Adipocyte (in vitro differentiated cells): Measurements from ENCODE around the gene POLR3B.

Source experiments
- DNase-seq: peaks from one replicate; pipeline ENCODE4 v3.0.0-alpha.2; 2015; ENCODE audit warnings: low read depth
- H3K27me3 ChIP-seq: replicated peaks from 2 replicates; pipeline ENCODE4 v1.7.0; 2013; ENCODE audit warnings: mild to moderate bottlenecking, low read length, moderate library complexity; ENCODE audit not compliant: control insufficient read depth, insufficient read depth
- H3K36me3 ChIP-seq: 2 replicates; pipeline ENCODE4 v1.7.0; 2013; ENCODE audit warnings: low read length, mild to moderate bottlenecking, moderate library complexity; ENCODE audit not compliant: control insufficient read depth, insufficient read depth, severe bottlenecking
- H3K4me1 ChIP-seq: 2 replicates; pipeline ENCODE4 v1.7.0; 2013; ENCODE audit warnings: mild to moderate bottlenecking, low read length, moderate library complexity; ENCODE audit not compliant: control insufficient read depth, insufficient read depth
- H3K4me3 ChIP-seq: 2 replicates; pipeline ENCODE4 v1.7.0; 2013; ENCODE audit warnings: mild to moderate bottlenecking, low read length, moderate library complexity
- H3K9ac ChIP-seq: 2 replicates; pipeline ENCODE4 v1.7.0; 2013; ENCODE audit warnings: mild to moderate bottlenecking, low read length, moderate library complexity
- H3K9me3 ChIP-seq: 2 replicates; pipeline ENCODE4 v1.7.0; 2013; ENCODE audit warnings: mild to moderate bottlenecking, low read length, moderate library complexity; ENCODE audit not compliant: control insufficient read depth

Gene POLR3B

DNA sequence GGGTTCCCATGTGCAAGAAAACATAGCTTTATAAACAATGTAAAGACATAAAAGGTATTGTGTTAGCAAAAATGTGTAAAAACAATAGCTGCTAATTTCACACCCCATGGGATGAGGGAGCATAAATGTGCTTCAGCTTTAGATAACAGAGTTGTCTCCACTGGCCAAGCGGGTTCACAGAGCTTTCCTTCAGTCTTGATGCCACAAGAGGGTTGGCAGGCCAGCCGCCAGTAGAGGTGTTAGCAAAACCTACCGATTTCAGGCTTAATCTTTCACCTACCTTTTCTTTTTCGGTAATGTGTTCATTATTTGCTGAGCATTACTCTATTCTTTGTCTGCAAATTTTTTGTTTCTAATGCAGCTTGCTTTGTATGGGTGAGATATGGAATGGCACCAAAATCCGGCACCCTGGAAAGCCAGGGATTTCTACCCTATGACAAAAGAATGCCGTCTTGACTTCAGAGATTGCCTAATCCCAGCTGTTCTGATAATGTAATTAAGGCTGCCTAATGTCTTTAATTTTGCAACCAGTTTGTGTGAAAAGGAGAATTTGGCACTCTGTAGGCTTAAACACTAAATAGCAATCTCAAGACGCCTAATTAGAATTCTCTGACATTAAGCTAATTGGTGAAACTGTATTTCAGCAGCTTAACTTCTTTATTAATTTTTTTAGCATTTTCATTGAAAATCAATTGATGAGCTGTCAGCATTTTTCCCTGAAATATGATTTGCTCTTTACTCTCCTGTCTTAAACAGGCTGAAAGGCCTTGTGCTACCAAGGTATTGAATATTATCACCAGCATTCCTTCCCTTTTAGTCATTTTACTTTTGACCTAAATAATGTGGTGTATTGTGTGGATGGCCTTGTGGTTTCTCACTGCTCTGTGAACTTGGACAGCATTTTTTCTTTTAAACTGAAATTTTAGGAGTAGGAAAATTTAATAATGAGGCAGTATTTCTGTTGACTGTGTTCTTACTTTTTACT, 60.7 kb downstream of the POLR3B start:
- peak overlapping the region; percentile 7 for H3K4me3 ChIP-seq
- peaks cover 9% of the 10 kb centered on the region for H3K36me3 ChIP-seq
- peaks cover 23% of the 10 kb centered on the region for H3K4me1 ChIP-seq
- DNase-seq, result peak; percentile 68
- peak overlapping the region; percentile 40 for H3K9ac ChIP-seq
- H3K27me3 ChIP-seq, result no peaks in the 10 kb centered on the region
- no peaks in the 10 kb centered on the region for H3K9me3 ChIP-seq

DNA sequence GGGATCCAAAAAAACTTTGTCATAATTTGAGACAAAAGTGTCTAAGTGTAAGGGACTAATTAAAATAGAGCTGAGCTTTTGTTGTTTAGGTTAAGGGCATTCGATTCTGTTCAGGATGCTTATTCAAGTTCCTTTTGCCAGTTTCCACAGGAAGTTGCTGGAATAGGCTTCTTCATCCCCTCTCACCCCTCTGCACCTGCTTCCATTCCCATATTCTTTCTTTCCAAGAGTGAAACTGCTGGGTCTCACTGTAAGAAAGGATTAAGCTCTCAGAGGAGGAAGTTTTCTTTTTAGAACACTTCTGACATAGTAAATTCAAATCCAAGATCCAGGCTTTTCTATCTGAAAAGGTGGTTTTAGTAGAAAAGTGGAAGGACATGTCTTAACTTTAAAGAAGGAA, 61.4 kb downstream of the POLR3B start:
- Histone ChIP-seq H3K4me1 (peaks cover 23% of the 10 kb centered on the region), H3K27me3 (no peaks in the 10 kb centered on the region), H3K9ac (peak overlapping the region; percentile 40), H3K4me3 (peak overlapping the region; percentile 7), H3K36me3 (peaks cover 9% of the 10 kb centered on the region), H3K9me3 (no peaks in the 10 kb centered on the region)
- DNase-seq, result no peak

DNA sequence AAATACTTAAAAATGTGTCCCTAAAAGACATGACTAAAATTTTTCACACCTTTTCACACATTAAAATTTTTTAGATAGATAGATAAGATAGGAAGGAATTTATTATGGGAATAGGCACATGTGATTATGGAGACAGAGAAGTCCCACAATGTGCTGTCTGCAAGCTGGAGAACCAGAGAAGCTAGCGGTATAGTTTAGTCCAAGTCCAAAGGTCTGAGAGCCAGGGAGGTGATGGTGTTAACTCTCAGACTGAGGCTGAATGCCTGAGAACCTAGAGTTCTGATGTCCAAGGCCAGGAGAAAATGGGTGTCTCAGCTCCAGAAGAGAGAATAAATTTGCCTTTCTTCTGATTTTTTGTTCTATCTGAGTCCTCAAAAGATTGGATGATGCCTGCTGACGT, 65.7 kb downstream of the POLR3B start:
- no peaks in the 10 kb centered on the region for H3K36me3 ChIP-seq
- H3K4me1 ChIP-seq, result peaks cover 30% of the 10 kb centered on the region
- H3K9me3 ChIP-seq, result no peaks in the 10 kb centered on the region
- no peak for DNase-seq
- no peaks in the 10 kb centered on the region for H3K27me3 ChIP-seq
- H3K9ac ChIP-seq, result no peak overlapping the region
- H3K4me3 ChIP-seq, result no peak overlapping the region

DNA sequence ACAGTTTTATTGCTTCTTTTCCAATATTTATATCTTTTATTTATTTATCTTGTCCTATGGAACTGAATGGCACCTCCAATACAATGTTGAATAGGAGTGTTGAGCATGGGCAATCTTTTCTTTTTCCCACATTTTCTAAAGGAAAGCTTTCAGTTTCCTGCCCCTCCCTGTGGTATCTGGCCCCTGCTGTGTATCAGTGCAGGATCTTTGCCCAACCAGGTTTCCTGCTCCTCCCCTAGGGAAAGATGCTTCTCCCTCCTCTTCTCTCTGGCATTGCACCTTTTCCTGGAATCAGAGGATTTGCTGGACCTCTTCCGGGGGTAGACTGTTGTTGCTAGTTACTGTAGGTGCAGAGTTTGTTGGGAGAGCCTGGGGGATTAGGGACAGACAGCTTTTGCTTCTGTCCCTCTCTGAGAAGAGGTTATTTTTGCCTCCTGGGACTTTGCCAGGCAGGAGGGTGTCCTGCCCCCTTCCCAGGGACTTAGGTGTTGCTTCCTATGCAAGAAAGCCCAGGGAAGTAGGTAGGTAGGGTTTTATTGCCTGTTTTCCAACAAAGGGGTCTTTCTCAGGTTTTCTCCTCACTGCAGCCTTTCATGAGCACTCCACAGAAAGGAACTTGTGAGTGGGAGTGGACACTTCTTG, 67.6 kb downstream of the POLR3B start:
- H3K27me3 ChIP-seq, result no peaks in the 10 kb centered on the region
- peaks cover 2% of the 10 kb centered on the region for H3K36me3 ChIP-seq
- no peak overlapping the region for H3K9ac ChIP-seq
- no peak for DNase-seq
- peaks cover 33% of the 10 kb centered on the region for H3K4me1 ChIP-seq
- H3K4me3 ChIP-seq, result no peak overlapping the region
- H3K9me3 ChIP-seq, result no peaks in the 10 kb centered on the region

DNA sequence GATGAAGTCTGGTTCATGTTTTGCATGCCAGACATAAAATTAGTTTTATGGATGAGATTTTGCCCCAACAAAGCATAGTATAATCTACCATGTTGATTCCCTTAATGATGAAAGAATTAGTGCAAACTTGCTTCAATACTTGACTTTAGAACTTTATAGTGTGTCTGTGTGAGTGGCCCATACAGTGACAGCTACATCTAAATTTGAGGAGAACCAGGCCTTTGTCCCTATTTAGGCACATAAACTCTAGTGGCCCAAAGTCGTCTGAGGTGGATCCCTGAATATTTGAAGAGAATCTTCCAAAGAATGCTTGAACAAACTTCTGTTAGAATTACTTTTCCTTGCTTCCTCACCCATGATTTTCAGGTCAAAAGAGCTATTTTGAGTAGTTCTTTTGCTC, 70.4 kb downstream of the POLR3B start:
- H3K36me3 ChIP-seq, result peaks cover 9% of the 10 kb centered on the region
- no peak for DNase-seq
- H3K9ac ChIP-seq, result peak overlapping the region; percentile 78
- H3K9me3 ChIP-seq, result no peaks in the 10 kb centered on the region
- no peak overlapping the region for H3K4me3 ChIP-seq
- H3K27me3 ChIP-seq, result no peaks in the 10 kb centered on the region
- H3K4me1 ChIP-seq, result peaks cover 52% of the 10 kb centered on the region

DNA sequence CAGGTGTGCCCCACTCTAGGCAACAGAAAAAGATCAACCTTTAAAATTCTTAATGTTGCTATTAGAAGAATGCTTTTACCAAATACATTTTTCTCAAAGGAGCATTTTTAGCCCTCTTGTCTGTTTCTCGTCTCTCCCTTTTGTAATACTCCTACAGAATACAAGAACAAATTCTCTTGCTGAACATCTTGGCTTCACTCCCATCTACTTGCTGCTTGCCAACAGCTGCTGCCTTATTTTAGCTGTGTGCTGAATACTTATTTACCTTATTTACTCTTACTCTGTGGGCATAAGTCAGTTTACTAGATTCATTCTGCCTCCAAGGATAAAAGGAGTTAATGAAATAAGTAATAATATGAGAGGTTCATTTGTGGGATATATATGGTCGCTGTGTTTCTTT, 70.8 kb downstream of the POLR3B start:
- Histone ChIP-seq H3K27me3 (no peaks in the 10 kb centered on the region), H3K36me3 (peaks cover 12% of the 10 kb centered on the region), H3K4me3 (peak overlapping the region; percentile 8), H3K9me3 (no peaks in the 10 kb centered on the region), H3K9ac (peak overlapping the region; percentile 78), H3K4me1 (peaks cover 57% of the 10 kb centered on the region)
- DNase-seq, result peak; percentile 83

DNA sequence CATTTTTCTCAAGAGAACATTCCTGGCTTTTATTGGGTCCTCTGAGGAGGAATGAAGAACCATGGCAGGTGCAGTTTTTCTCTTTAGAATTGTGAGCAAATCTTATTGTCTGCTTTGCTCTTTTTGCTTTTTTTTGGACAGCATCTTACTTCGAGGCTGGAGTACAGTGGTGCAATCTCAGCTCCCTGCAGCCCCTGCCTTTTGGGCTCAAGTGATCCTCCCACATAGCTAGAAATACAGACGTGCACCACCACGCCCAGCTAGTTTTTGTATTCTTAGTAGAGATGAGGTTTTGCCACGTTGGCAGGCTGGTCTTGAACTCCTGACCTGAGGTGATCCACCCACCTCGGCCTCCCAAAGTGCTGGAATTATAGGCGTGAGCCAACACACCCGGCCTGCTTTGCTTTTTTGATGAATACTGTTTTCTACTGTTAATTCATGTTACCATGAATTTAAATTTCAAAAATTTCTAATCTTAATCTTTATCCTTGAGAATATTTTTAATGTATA, 71.5 kb downstream of the POLR3B start:
- no peaks in the 10 kb centered on the region for H3K27me3 ChIP-seq
- DNase-seq, result no peak
- H3K4me3 ChIP-seq, result peak overlapping the region; percentile 8
- H3K36me3 ChIP-seq, result peaks cover 15% of the 10 kb centered on the region
- H3K9me3 ChIP-seq, result no peaks in the 10 kb centered on the region
- H3K4me1 ChIP-seq, result peaks cover 62% of the 10 kb centered on the region
- H3K9ac ChIP-seq, result peak overlapping the region; percentile 78

DNA sequence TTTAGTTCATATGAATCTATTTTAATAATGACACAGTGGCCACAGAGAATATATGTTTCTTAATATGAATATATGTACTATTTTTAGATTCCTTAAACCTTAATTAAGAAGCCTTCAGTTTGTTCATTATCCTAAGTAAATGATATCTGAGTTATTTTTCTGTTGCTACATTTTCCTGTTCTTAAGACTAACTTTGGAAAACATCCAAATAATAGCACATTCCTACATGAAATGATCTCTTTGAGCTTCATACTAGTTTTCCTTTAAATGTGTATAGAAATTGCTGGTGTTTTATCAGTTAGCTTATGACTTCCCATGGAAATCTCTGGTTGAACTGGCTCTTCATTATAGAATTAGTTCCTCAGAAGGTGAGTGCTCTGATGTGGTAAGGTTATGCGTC, 72.1 kb downstream of the POLR3B start:
- no peaks in the 10 kb centered on the region for H3K27me3 ChIP-seq
- peaks cover 62% of the 10 kb centered on the region for H3K4me1 ChIP-seq
- peak; percentile 15 for DNase-seq
- no peak overlapping the region for H3K9ac ChIP-seq
- no peak overlapping the region for H3K4me3 ChIP-seq
- peaks cover 21% of the 10 kb centered on the region for H3K36me3 ChIP-seq
- no peaks in the 10 kb centered on the region for H3K9me3 ChIP-seq

DNA sequence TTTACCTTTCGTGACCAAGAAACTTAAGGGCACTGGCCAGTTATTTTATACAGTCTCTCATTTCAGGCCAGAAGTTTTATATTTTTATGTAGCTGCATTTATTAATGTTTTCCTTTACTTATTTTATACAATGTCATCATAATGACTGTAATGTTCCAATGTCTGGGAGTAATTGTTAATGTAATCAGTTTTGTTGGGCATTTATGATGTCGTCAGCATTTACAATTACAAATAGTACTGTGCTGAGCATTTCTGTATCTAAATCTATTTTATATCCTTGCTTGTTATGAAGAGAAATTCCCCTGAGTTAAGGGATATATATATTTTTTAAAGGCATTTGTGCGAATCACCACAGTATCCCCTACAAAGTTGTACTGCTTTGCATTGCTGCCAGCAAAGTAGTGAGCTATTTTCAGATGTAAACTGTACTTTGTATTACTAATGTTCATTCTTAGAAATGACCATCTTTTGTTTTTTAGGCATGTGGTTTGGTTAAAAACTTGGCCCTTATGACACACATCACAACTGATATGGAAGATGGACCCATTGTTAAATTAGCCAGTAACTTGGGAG, 74.4 kb downstream of the POLR3B start:
- DNase-seq, result no peak
- H3K36me3 ChIP-seq, result peaks cover 36% of the 10 kb centered on the region
- peaks cover 56% of the 10 kb centered on the region for H3K4me1 ChIP-seq
- H3K9me3 ChIP-seq, result no peaks in the 10 kb centered on the region
- no peaks in the 10 kb centered on the region for H3K27me3 ChIP-seq
- H3K9ac ChIP-seq, result peak overlapping the region; percentile 36
- H3K4me3 ChIP-seq, result no peak overlapping the region

DNA sequence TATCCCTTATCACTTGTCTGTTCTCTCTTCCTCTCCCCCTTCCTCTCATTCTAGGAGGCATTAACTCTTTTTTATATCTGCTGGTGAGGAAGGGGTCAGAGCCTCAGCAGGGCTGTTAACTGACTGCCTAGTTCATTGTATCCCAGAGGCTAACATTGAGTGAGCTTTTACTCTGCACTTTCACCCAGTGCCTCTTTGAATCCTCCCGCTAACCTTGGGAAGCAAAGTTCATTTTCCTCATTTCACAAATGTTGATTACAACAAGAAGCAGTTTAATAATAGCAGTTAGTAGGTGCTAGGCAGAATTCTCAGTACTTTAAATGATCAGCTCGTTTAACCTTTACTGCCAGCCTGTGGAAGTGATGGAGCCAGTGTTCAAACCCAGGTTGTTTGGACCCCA, 75.5 kb downstream of the POLR3B start:
- Histone ChIP-seq H3K4me1 (peaks cover 50% of the 10 kb centered on the region), H3K9me3 (no peaks in the 10 kb centered on the region), H3K27me3 (no peaks in the 10 kb centered on the region), H3K4me3 (no peak overlapping the region), H3K9ac (peak overlapping the region; percentile 44), H3K36me3 (peaks cover 47% of the 10 kb centered on the region)
- no peak for DNase-seq

DNA sequence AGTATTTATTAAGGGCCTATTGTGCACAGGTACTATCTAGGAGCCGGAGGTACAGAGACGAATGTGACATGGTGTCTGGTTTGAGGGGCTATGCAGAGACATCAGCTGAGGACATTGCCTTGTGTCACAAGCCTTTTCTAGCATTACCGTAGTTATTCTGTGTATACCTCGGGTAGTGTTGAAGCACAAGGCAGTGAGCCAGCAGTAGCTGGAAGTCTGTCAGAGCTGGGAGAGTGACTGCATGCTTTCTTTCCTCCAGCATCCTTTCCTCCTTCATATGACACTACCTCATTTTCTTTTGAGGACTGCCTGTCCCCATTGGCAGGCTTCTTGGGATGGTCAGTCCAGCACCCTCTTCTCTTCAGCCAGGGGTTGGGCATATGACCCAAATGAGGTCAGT, 77.0 kb downstream of the POLR3B start:
- Histone ChIP-seq H3K4me1 (peaks cover 36% of the 10 kb centered on the region), H3K9ac (no peak overlapping the region), H3K36me3 (peaks cover 60% of the 10 kb centered on the region), H3K27me3 (no peaks in the 10 kb centered on the region), H3K9me3 (no peaks in the 10 kb centered on the region), H3K4me3 (no peak overlapping the region)
- DNase-seq, result no peak
